Measurements from ENCODE around the gene ZC3H14.
"Not testable (repeated sequence)": the region's sequence is repeated elsewhere in the genome, so short reads cannot be mapped to it uniquely, and the experiment has no call there.

ZC3H14 gene

GRCh38 chr14:88562831-88563686, at the start of gene ZC3H14:
Gene ZC3H14 (plus strand): TSS chr14:88563037. CDS start chr14:88563134, 97 bp downstream.
- DNase-seq = peak; percentile 93
- in situ Hi-C loops (cut with MboI; ENCODE audit: low pct_unique_long_range_greater_than_20kb, low sequenced_read_pairs) = no loop called here

- DNase-seq = no peak
- in situ Hi-C loops (cut with MboI; ENCODE audit: low pct_unique_long_range_greater_than_20kb, low sequenced_read_pairs) = no loop called here
Observed at GRCh38 chr14:88515499-88516221, 47.2 kb upstream of the ZC3H14 start.

GRCh38 chr14:88516861-88517357, 45.9 kb upstream of the ZC3H14 start:
- in situ Hi-C loops (cut with MboI; ENCODE audit: low pct_unique_long_range_greater_than_20kb, low sequenced_read_pairs) = no loop called here
- no peak for DNase-seq

- DNase-seq = no peak
- in situ Hi-C loops (cut with MboI; ENCODE audit: low pct_unique_long_range_greater_than_20kb, low sequenced_read_pairs) = no loop called here
Observed at GRCh38 chr14:88518592-88519512, 44.0 kb upstream of the ZC3H14 start.

- DNase-seq = no peak
- in situ Hi-C loops (cut with MboI; ENCODE audit: low pct_unique_long_range_greater_than_20kb, low sequenced_read_pairs) = no loop called here
Observed at GRCh38 chr14:88519907-88520306, 42.9 kb upstream of the ZC3H14 start.

GRCh38 chr14:88521818-88522217, 41.0 kb upstream of the ZC3H14 start:
- in situ Hi-C loops (cut with MboI; ENCODE audit: low pct_unique_long_range_greater_than_20kb, low sequenced_read_pairs) = no loop called here
- DNase-seq = no peak

- no peak for DNase-seq
- in situ Hi-C loops (cut with MboI; ENCODE audit: low pct_unique_long_range_greater_than_20kb, low sequenced_read_pairs) = no loop called here
Observed at GRCh38 chr14:88522393-88522792, 40.4 kb upstream of the ZC3H14 start.

- in situ Hi-C loops (cut with MboI; ENCODE audit: low pct_unique_long_range_greater_than_20kb, low sequenced_read_pairs) = not testable (repeated sequence)
Observed at GRCh38 chr14:88529889-88530288, 32.9 kb upstream of the ZC3H14 start.

GRCh38 chr14:88533064-88533602, 29.7 kb upstream of the ZC3H14 start:
- in situ Hi-C loops (cut with MboI; ENCODE audit: low pct_unique_long_range_greater_than_20kb, low sequenced_read_pairs) = no loop called here
- no peak for DNase-seq

More at GRCh38 chr14:88529889-88530288, 32.9 kb upstream of the ZC3H14 start:
- not testable (repeated sequence) for DNase-seq

- in situ Hi-C loops (cut with MboI; ENCODE audit: low pct_unique_long_range_greater_than_20kb, low sequenced_read_pairs) = no loop called here
- DNase-seq = peak; percentile 34
Observed at GRCh38 chr14:88535149-88535548, 27.7 kb upstream of the ZC3H14 start.

GRCh38 chr14:88535813-88536212, 27.0 kb upstream of the ZC3H14 start:
- in situ Hi-C loops (cut with MboI; ENCODE audit: low pct_unique_long_range_greater_than_20kb, low sequenced_read_pairs) = no loop called here
- no peak for DNase-seq

GRCh38 chr14:88541324-88541723, 21.5 kb upstream of the ZC3H14 start:
- no peak for DNase-seq
- in situ Hi-C loops (cut with MboI; ENCODE audit: low pct_unique_long_range_greater_than_20kb, low sequenced_read_pairs) = no loop called here

GRCh38 chr14:88542857-88543795, 19.7 kb upstream of the ZC3H14 start:
- no peak for DNase-seq
- in situ Hi-C loops (cut with MboI; ENCODE audit: low pct_unique_long_range_greater_than_20kb, low sequenced_read_pairs) = no loop called here

- DNase-seq = no peak
- in situ Hi-C loops (cut with MboI; ENCODE audit: low pct_unique_long_range_greater_than_20kb, low sequenced_read_pairs) = no loop called here
Observed at GRCh38 chr14:88545256-88545655, 17.6 kb upstream of the ZC3H14 start.

GRCh38 chr14:88546621-88547385, 16.0 kb upstream of the ZC3H14 start:
- no peak for DNase-seq
- in situ Hi-C loops (cut with MboI; ENCODE audit: low pct_unique_long_range_greater_than_20kb, low sequenced_read_pairs) = no loop called here

GRCh38 chr14:88547386-88547780, 15.5 kb upstream of the ZC3H14 start:
- DNase-seq = no peak
- in situ Hi-C loops (cut with MboI; ENCODE audit: low pct_unique_long_range_greater_than_20kb, low sequenced_read_pairs) = no loop called here

GRCh38 chr14:88550078-88550477, 12.8 kb upstream of the ZC3H14 start:
- DNase-seq = no peak
- in situ Hi-C loops (cut with MboI; ENCODE audit: low pct_unique_long_range_greater_than_20kb, low sequenced_read_pairs) = no loop called here

Data from KBM-7 (cell line).